Superior temporal gyrus (tissue), 1 donor: ENCODE measurements around the gene CDK17.
A peak's percentile ranks its signal among the peaks of the same experiment; 100 is the strongest.
"Not testable (repeated sequence)": the region's sequence is repeated elsewhere in the genome, so short reads cannot be mapped to it uniquely, and the experiment has no call there.

Experiments used
- DNase-seq: peaks from one replicate; pipeline ENCODE4 v3.0.0-alpha.2; 2016; ENCODE audit errors: extremely low spot score

CDK17 gene

GRCh38 chr12:96399919-96400630, at the start of gene CDK17:
CDK17 (minus strand) TSS chr12:96400439; CDS start chr12:96334836, 65,603 bp downstream.
- peak; percentile 90 for DNase-seq

- DNase-seq = no peak
Measured at GRCh38 chr12:96448300-96448699, 48.1 kb upstream of the CDK17 start.

- DNase-seq = no peak
Measured at GRCh38 chr12:96447256-96447655, 47.0 kb upstream of the CDK17 start.

GRCh38 chr12:96445691-96446583, 45.7 kb upstream of the CDK17 start:
- DNase-seq = no peak

GRCh38 chr12:96444399-96444798, 44.2 kb upstream of the CDK17 start:
- DNase-seq = no peak

- no peak for DNase-seq
Measured at GRCh38 chr12:96442906-96443305, 42.7 kb upstream of the CDK17 start.

DNA sequence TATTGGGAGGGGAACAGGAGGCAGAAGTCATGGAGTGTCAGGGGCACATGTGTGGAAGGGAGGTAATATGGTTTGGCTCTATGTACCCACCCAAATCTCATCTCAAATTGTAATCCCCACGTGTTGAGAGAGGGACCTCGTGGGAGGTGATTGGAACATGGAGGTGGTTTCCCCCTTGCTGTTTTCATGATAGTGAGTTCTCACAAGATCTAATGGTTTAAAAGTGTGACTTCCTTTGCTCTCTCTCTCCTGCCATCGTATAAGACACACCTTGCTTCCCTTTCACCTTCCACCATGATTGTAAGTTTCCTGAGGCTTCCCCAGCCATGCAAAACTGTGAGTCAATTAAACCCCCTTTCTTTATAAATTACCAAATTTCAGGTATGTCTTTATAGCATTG, 41.6 kb upstream of the CDK17 start:
- DNase-seq = no peak

DNA sequence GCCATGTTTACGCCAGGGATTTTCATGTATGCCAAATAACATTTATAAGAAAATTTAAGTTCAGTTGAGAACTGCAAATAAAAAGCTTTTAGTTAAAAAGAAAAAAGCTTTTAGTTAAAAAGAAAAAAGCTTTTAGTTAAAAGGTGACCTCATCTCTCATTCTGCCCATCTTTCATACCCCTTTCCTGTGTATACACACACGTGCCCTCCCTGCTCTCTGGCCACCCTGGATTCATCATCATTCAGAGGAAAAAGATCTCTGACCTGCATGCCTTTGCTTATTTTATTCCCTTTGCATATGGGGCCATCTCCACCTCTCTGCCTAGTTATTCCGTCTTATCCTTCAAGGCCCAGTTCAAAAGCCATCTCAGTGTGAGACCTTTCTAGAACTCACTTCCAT, 38.1 kb upstream of the CDK17 start:
- DNase-seq = no peak

DNA sequence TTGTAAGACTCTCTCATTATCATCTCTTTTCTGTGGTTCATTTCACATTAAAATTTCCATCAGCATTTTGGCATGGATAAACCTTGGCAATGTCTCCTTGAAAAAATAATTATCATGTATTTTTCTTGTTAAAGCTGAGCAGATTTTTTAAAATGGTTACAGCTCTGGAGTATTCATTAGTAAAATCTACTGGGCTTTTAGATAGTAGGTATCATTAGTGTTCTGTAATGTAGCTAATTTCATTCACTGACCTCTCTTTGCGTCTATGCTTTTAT, 36.9 kb upstream of the CDK17 start:
- DNase-seq = no peak

DNA sequence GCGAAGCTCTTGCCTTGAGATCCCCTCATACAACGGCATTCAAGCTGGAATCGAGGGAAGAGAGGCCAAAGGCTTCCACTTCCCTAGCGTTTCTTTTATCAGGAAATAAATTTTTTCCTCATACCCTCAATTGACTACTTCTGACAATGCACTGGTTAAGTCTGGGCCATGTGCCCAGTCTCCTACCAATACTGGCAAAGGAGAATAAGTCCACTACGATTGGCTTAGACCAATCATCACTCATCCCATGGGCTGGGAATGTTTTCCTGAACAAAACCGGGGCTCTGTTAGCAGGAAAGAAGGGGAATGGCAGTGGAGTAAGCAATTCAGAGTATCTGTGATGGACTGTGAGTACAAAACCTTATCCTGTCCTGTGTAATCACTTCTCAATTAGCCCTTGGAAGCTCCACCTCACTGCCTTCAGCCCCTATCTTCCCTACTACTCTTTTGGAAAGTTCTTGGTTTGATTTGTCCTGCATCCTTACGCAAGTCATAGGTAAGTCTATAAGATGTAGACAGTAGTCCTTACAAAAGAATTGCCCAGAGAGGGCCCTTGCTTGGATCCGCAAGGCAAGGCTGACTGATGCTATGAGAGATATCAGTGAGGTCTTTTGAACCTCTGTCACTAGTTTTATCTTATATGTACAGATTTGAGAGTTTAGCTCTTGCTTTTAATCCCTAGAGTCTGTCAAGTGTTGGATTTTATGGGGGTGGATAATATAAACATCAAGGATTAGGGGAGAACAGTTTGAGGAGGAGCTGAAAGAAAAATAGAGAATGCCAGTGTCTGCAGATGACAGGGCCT, 36.3 kb upstream of the CDK17 start:
- no peak for DNase-seq

DNA sequence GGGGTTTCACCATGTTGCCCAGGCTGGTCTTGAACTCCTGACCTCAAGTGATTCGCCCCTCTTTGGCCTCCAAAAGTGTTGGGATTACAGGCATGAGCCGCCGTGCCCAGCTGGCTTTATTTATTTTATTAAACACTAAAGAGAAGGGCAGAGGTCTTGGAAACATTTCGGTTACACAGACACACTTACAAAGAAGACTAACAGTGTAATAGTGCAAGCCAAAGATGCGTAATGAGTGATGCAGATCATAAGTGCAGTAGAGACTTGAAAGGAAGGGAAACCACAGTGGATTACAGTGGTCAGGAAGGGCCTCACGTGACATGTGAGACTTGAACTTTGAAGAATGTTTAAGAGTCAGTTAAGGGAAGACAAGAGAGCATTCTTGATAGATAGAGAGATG, 33.9 kb upstream of the CDK17 start:
- no peak for DNase-seq

DNA sequence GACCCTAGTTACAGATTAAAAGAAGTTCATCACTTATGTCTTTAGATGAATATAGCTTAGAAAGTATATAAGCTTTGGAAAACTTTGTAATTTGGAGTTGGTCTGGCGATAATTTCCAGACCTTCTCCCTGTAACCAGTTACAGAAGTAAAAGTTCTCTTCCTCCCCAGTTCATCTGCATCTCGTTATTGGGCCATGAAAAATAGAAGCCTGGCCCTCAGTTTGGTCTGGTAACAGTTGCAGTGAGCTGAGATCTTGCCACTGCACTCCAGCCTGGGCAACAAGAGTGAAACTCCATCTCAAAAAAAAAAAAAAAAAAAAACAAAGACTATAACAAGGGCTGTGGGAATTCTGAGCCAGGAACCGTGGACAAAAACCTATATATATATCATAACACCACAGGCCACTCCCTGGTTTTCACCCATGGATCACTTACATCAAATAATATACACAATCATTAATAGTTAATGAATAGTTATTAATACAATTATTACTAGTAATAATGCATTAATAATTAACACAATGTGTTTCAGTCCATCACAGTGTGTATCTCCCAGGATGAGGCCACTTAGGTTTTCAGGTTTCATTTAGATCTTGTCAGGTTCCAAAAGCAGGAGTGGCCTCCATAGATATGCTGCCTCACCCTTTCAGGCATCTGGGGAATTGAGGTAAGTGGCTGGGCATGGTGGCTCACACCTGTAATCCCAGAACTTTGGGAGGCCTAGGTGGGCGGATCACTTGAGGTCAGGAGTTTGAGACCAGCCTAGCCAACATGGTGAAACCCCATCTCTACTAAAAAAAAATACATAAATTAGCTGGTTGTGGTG, 32.5 kb upstream of the CDK17 start:
- DNase-seq = not testable (repeated sequence)

DNA sequence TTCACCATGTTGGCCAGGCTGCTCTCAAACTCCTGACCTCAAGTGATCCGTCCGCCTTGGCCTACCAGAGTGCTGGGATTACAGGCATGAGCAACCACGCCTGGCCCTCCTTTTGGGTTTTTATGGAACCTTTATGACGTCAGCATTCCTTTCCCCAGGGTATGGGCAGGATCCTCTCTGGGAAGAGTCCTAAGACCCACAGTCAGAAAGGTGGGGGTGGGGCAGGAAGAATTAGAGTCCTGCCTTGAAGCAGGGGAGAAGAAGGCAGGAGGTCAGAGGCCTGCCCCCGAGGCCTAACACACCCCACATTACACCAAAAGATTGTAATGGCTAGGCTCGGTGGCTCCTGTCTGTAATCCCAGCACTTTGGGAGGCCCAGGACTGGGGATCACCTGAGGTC, 30.8 kb upstream of the CDK17 start:
- no peak for DNase-seq

DNA sequence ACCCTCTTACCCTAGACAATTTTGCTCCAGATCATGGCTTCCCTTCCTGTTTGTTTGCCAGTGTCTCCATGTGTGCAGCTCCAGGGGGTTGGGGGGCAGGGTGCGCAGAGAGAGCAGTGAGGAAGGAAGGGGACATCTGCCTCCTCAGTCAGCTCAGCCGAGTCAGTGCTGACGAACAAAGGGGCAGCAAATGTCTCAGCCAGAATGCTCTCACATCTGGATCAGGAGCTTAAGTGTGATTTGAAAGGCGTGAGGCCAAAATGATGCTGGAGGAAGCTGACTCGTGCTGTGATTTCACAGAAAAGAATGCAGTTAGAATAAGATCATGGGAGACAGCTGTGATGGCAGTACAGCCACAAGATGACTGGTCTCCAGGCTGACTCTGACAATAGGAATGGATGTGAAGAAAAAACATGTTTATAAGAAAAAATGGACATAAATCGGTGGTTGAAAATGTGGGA, 27.1 kb upstream of the CDK17 start:
- peak; percentile 56 for DNase-seq

DNA sequence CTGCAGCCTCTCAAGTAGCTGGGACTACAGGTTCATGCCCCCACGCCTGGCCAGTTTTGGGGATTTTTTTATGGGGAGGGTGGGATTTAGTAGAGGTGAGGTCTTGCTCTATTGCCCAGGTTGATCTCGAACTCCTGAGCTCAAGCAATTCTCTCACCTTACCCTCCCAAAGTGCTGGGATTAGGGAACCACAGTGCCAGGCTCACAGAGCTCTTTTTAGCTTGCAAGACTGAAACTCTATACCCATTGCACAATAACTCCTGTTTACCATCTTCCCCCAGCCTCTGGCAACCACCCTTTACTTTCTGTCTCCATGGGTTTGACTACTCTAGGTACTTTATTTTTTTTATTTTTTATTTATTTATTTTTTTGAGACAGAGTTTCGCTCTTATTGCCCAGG, 25.7 kb upstream of the CDK17 start:
- DNase-seq = no peak

- DNase-seq = no peak
Measured at GRCh38 chr12:96425321-96425720, 25.1 kb upstream of the CDK17 start.

DNA sequence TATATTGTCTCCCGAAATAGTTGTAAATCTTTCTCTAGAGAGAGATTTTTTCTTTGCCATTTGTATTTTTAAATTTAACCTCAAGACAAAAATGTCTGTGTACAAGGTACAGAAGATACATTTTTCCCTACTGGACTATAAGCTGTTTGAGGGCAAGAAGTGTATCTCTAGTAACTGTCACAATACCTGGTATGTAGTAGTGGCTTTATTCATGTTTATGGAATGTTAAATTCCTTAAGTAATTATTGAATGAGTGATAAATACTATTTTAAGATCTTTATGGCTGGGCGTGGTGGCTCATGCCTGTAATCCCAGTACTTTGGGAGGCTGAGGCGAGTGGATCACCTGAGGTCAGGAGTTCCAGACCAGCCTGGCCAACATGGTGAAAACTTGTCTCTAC, 24.4 kb upstream of the CDK17 start:
- no peak for DNase-seq

DNA sequence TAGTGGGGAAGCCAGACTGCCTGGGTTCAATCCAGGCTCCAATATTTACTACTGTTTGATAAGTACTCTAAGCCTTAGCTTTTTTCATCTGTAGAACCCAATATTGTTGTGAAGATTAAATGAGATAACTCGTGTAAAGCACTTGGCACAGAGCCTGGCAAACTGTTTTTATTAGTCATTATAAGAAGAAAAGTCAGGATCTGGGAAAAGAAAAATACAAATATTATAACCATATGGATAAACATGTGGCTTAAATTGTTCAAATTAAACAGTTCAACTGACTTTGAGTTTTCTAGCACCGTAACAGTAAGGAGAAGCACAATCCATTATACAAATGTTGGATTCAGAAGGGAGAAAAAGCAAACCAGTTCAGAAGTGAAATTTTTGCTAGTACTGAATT, 22.0 kb upstream of the CDK17 start:
- no peak for DNase-seq

GRCh38 chr12:96421014-96421413, 20.8 kb upstream of the CDK17 start:
- no peak for DNase-seq

- DNase-seq = no peak
Measured at GRCh38 chr12:96420277-96420835, 20.1 kb upstream of the CDK17 start.

GRCh38 chr12:96419576-96420276, 19.5 kb upstream of the CDK17 start:
- DNase-seq = no peak
